ENCODE results near the gene PERM1. TPM values are rescaled to one million over a fixed set of nuclear protein-coding genes. Genes with fewer than 3 reads are reported as not detected.
A peak's percentile ranks its signal among the peaks of the same experiment; 100 is the strongest.

The PERM1 gene
- total RNA-seq, 4 donors from 2014 or later, result 0.35 TPM; not detected in 3

GRCh38 chr1:927234-927633, 54.7 kb downstream of the PERM1 start:
- no peak overlapping the region for H3K27ac ChIP-seq
- no peak for DNase-seq
- no peaks in the 10 kb centered on the region for H3K9me3 ChIP-seq
- no peak overlapping the region for H3K4me3 ChIP-seq
- H3K36me3 ChIP-seq, result no peaks in the 10 kb centered on the region
- H3K4me1 ChIP-seq, result peaks cover 0 to 35% (median 18%) of the 10 kb centered on the region in 4 donors
- TF ChIP-seq POLR2A (IDR thresholded peaks at IDR 0.05), result no peak
- TF ChIP-seq CTCF (IDR thresholded peaks at IDR 0.05), result no peak
- peaks cover 0 to 42% of the 10 kb centered on the region in 2 donors for H3K27me3 ChIP-seq

GRCh38 chr1:925561-926421, 56.1 kb downstream of the PERM1 start:
- Histone ChIP-seq H3K9me3 (no peaks in the 10 kb centered on the region), H3K4me3 (peak overlapping the region in 3 of 4 donors; percentile 50 to 57 (median 57)), H3K27me3 (peaks cover 0 to 48% of the 10 kb centered on the region in 2 donors), H3K4me1 (peaks cover 0 to 44% (median 19%) of the 10 kb centered on the region in 4 donors), H3K36me3 (no peaks in the 10 kb centered on the region), H3K27ac (peak overlapping the region in 1 of 4 donors; percentile 49)
- DNase-seq, result no peak
- TF ChIP-seq POLR2A (IDR thresholded peaks at IDR 0.05) (no peak), CTCF (IDR thresholded peaks at IDR 0.05) (no peak)

Small RNAs within 50 kb of the gene (small RNA-seq; reads per million reads assigned to genes)
- gene AL645608.3, result 0 reads per million in 2 donors

Other genes with a start within 250 kb of the PERM1 start
- 1 to 10 TPM; 1.1 to 5.0 (median 2.2) TPM for gene SAMD11, start 58.2 kb downstream of the PERM1 start, total RNA-seq
- gene NOC2L, start 22.8 kb downstream of the PERM1 start, total RNA-seq, result 10 to 100 TPM; 18.2 to 58.6 (median 39.9) TPM
- gene KLHL17, start 21.5 kb downstream of the PERM1 start, total RNA-seq, result 10 to 100 TPM; 14.9 to 17.0 (median 15.8) TPM
- under 1 TPM in 3 of 4 donors, not detected in 1; 0.40 to 0.83 (median 0.47) TPM for gene PLEKHN1, start 15.6 kb downstream of the PERM1 start, total RNA-seq
- 10 to 100 TPM in 2 of 4 donors, 1 to 10 TPM in 2; 3.9 to 12.4 (median 7.7) TPM for gene HES4, start 18.0 kb upstream of the PERM1 start, total RNA-seq
- 10 to 100 TPM; 17.0 to 91.6 (median 40.1) TPM for gene ISG15, start 31.4 kb upstream of the PERM1 start, total RNA-seq
- gene AGRN, start 38.0 kb upstream of the PERM1 start, total RNA-seq, result 100 to 1,000 TPM in 1 of 4 donors, 10 to 100 TPM in 3; 33.0 to 103 (median 41.4) TPM
- 1 to 10 TPM in 1 of 4 donors, not detected in 3; 1.3 TPM for gene RNF223, start 92.2 kb upstream of the PERM1 start, total RNA-seq
- gene C1orf159, start 134.0 kb upstream of the PERM1 start, total RNA-seq, result 10 to 100 TPM; 14.0 to 32.0 (median 22.7) TPM
- gene TTLL10, start 191.8 kb upstream of the PERM1 start, total RNA-seq, result 1 to 10 TPM in 3 of 4 donors, not detected in 1; 1.6 to 3.6 (median 1.8) TPM
- 10 to 100 TPM in 1 of 4 donors, 1 to 10 TPM in 1, under 1 TPM in 1, not detected in 1; 0.70 to 38.0 (median 3.2) TPM for gene TNFRSF18, start 224.5 kb upstream of the PERM1 start, total RNA-seq
- 1 to 10 TPM in 3 of 4 donors, not detected in 1; 1.6 to 9.1 (median 2.8) TPM for gene TNFRSF4, start 232.1 kb upstream of the PERM1 start, total RNA-seq
- 100 to 1,000 TPM in 3 of 4 donors, 10 to 100 TPM in 1; 88.3 to 280 (median 177) TPM for gene SDF4, start 249.9 kb upstream of the PERM1 start, total RNA-seq

Data from Peyer's patch (tissue), 4 donors.